GM19455 (cell line): ENCODE results near the gene TTI1.
"Not testable (repeated sequence)": the region's sequence is repeated elsewhere in the genome, so short reads cannot be mapped to it uniquely, and the experiment has no call there.

Experiments
- ATAC-seq: cut with Tn5 transposase; IDR thresholded peaks from one replicate; pipeline ENCODE4 v1.9.1; 2021; ENCODE audit not compliant: unreplicated experiment

TTI1 gene

DNA sequence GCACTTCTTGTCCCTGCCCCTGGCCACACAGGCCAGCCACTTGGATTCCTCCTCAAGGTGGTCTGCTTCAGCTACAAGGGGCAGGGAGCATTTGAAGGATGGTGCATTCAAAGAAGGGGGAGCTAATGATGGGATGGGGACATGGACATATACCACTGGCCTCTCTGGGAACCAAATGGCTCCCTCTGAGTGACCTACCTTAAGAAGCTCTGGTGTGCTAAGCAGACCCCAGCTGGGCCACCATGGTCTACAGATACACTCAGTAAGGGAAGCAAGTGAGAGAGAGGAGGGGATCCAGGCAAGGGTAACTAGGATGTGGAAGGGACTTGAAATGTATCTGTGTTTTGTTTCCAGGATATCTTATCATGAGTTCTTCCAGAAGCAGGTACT lies 62.4 kb downstream of the TTI1 start:
- ATAC-seq: no peak

DNA sequence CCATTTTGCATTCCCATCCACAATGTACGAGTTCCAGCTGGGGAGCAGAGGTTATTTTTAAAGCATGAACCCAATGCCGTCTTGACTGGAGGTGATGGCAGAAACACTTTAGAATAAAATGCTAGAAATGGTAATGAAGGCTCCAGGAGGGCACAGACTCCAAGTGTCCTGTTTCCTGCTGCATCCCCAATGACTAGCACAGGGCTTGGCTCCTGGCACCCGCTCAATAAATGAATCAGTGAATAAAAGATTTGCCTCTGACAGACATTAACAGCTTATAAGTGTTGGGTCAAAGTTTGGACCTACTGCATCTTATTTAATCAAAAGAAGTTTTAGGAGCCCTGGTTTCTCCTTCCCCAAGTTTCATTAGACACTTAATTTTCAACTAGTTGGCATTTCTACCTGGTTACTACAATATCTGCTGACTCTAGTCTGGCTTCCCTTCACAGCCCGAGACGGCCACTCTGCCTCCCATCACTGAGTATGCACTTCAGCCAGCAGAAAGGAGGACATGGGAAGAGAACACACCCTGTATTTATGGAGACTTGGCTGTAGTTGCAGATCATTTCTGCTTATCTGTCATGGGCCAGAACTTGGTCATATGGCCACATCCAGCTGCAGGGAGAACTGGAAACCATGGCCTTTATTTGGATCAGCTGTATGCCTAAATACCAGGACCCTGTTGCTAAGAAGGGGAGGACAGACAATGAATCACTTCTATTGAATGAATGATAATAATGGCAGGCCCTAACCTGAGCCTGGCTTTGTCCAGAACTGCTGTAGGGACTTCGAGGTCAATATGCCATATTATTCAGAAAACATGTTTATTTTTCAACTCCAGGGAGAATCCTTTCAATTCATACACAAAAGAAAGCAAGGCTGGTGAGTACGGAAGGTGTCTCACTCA lies 63.1 kb downstream of the TTI1 start:
- no peak for ATAC-seq

DNA sequence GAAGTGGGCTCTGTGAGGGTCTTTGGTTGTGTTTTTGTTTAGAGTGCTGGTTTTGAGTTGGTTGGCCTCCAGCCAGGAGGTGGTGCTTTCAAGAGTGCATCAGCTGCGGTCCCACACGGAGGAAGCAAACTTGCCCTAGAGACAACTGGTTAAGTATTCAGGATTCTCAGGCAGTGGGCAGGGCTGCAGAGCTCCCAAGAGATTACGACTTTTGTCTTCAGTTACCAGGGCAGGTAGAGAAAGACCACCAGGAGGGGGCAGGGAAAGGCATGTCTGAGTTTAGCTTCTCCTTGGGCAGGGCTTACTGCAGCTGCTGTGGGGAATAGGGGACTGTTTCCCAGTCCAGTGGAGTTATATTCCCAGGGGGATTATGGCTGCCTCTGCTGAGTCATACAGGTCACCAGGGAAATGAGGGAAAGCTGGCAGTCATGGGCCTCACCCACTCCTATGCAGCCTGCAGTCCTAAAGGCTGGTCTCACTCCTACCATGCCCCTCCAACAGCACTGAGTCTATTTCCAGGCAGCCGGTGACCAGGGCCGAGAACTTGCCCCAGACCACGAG lies 64.3 kb downstream of the TTI1 start:
- no peak for ATAC-seq

DNA sequence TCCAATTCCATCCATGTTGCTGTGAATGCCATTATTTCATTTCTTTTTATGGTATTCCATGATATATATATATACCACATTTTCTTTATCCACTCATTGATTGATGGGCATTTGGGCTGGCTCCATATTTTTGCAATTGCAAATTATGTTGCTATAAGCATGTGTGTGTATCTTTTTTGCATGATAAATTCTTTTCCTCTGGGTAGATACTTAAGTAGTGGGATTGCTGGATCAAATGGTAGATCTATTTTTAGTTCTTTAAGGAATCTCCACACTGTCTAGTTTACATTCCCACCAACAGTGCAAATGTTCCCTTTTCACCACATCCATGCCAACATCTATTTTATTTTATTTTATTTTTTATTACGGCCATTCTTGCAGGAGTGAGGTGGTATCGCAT lies 69.8 kb downstream of the TTI1 start:
- not testable (repeated sequence) for ATAC-seq

DNA sequence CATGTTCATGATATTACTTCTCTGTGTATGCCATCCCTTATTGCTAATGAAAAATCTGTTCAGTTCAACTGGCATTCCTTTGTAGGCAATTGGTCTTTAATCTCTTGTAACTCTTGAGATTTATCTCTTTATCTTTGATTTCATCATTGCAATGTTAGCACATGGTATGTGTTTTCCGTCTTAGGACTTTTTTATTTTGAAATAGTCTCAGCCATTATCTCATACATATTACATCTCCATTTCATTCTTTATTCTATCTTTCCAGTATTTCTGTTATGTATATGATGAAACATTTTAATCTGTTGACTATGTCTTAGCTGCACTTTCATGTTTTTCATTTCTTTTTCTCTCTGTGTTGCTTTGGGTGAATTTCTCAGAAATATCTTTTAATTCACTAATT lies 72.2 kb downstream of the TTI1 start:
- ATAC-seq: no peak

DNA sequence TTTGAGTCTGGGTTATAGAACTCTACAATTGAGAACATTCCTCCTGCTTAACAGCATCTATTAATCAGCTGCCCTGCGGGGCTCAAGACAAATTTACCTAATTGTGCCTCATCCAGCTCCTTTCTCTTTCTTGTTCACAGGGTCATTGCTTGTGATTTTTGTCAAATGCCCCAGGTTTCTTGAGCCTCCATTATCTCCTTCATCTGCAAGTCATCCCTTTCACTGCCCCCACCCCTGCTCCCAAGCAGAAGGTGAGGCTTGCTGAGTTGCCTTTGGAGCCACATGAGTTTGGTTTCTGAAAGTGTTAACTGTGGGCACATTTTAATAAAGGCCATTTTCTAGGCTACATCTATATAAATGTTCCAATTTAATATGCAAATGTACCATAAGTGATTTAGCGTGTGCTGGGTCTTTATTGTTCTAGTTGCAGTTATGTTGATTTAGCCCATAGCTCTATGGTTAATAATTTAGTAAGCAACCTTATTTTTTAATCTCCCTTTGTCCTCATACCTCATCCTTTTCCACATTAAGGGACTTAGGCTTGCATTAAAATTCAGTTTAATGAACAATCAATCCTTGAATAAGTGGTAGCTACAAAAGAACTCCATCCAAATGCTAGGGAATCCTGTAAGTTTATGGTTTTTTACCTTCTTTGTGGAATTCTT lies 74.3 kb downstream of the TTI1 start:
- no peak for ATAC-seq

DNA sequence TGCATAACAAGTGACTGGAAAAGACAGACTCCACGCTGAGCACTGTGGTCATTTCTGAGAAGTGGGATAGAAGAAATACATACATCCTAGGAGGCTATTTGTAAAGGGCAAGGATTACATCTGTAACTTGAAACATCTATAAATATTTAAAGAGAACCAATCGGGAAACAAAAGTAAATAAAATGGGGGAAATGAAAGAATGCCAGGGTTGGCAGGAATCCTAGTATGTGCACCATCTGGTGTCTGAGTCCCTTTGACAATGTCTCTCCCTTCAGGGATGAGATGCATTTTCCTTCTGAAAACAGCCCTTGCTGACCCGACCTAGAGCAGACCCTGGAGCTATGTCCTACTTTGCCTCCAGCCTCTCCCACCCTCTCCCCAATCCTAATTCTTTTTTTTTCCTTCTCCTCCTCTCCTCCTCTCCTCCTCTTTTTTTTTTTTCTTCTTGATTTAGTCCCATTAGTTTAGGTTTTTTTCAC lies 77.1 kb downstream of the TTI1 start:
- no peak for ATAC-seq

DNA sequence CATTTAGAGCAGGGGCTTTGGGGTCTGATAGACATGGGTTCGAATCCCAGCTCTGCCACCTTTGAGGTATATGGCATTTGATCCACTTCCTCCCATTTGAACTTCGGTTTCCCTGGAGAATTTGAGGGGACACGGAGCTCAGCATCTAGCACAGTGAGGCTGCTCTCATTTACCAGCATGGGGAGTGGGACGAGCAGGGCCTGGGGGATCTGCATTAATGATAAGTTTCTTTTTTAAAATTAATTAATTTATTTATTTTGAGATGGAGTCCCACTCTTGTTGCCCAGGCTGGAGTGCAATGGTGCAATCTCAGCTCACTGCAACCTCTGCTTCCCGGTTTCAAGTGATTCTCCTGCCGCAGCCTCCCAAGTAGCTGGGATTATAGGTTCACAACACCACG lies 77.7 kb downstream of the TTI1 start:
- ATAC-seq: no peak

DNA sequence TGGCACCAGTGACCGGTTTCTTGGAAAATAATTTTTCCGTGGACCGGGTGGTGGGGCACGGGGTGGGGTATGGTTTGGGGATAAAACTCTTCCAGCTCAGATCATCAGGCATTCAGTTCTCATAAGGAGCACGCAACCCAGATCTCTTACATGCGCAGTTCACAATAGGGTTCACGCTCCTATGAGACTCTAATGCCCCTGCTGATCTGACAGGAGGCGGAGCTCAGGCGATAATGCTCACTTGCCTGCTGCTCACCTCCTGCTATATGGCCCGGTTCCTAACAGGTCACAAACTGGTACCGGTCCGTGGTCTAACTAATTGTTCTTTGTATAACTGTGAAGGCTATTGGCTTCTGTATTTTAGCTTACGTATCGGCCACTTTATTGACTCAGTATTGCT lies 78.6 kb downstream of the TTI1 start:
- ATAC-seq: no peak

DNA sequence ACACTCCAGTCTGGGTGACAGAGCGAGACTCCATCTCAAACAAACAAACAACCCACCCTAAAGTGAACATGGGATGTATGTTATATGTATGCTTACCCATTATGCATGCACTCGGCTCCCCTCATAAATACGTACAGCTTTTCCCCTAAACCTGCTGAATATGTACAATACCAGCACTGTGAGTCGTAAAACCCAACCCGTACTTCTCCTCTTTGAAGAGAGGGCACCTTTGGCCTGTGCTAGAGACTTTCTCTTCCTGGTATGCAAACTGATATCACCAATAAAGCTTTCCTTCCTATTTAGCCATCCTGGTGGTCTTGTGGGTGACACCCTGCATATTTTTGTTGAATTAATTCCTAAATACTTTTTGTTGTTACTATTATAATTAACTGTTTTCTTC lies 79.1 kb downstream of the TTI1 start:
- ATAC-seq: no peak

DNA sequence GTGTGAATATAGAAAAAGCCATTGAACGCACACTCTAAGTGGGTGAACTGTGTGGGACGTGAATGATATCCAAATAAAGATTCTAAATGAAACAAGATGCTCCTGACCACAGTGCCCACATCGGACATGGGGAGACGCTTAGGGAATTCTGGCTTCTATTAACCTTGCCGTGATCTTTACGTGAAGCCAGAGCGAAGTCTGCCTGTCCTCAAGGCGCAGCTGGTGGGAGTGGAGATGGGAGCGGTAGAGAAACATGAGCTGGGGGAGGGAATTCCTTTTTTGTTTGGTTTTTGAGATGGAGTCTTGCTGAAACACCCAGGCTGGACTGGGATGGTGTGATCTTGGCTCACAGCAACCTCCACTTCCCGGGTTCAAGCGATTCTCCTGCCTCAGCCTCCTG lies 84.3 kb downstream of the TTI1 start:
- no peak for ATAC-seq

DNA sequence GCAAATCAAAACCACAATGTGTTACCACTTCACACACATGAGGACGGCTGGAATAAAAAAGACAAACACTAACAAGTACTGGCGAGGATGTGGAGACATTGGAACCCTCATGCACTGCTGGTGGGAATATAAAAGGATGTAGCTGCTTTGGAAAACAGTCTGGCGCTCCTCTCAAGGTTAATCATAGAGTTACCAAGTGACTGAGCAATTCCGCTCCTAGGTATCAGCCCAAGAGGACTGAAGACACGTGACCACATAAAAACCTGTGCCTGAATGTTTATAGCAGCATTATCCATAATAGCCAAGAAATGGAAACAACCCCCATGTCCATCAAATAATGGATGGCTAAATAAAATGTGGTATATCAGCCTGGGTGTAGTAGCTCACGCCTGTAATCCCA lies 85.3 kb downstream of the TTI1 start:
- no peak for ATAC-seq

DNA sequence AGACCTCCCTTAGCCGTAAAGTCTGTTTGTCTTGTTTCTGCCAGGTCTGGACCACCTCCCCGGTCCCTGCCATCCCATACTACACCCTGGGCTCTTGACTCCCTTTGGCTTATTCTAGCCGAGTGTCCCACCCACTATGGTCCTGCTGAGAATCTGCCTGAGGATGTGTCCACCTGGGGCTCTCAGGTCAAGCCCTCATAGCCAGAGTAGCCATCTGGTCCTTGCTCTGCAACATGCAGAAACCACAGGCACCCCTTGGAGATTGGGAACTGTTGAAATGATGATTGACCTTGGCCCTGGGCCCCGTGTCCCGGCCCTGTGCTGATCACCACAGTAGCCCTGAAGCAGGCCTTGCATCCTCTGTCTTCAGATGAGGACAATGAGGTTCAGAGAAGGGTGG lies 86.3 kb downstream of the TTI1 start:
- no peak for ATAC-seq

DNA sequence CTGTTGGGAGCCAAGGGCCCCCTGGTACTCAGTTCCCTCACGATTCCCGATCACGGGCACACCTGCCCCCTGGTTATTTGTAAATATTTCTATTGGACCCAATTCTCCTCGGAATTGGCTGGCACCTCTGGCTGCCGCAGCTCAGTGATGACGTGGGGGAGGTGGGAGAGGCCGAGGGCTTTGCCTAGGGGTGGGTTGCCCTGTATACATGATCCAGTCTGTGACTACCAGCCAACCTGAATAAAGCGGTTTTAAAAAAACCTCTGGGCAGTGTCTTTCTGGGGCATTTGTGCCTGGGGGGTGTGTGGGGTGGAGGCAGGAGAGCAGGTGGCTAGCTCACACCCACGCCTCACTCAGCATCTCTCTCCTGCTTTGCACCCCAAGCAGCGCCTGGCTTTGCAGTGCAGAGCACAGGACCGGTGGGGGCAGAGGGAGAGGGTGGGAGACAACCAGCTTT lies 88.1 kb downstream of the TTI1 start:
- ATAC-seq: no peak

DNA sequence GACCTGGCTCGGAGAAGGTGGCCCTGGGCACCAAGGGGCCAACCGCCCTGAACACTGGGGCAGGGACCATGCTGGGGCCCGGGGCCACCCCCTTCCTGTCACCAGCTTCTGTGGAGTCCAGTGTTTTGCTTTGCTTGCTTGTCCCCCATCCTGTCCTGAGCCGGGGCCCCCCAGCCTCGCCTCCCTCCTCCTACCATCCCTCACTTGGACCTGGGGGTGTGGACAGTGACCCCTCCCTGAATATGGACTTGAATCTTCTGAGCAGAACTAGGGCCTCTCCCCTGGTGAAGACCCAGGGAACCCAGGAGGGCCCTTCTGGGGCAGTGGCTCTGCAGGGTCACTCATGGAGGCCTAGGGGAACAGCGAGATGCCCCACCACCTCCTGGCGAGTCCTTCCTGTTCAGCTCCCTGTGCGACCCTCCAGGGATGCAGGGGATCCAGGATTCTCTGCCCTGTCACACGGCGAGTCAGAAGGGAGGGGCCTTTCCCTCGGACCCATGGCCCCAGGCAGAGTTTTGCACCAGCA lies 88.7 kb downstream of the TTI1 start:
- no peak for ATAC-seq

DNA sequence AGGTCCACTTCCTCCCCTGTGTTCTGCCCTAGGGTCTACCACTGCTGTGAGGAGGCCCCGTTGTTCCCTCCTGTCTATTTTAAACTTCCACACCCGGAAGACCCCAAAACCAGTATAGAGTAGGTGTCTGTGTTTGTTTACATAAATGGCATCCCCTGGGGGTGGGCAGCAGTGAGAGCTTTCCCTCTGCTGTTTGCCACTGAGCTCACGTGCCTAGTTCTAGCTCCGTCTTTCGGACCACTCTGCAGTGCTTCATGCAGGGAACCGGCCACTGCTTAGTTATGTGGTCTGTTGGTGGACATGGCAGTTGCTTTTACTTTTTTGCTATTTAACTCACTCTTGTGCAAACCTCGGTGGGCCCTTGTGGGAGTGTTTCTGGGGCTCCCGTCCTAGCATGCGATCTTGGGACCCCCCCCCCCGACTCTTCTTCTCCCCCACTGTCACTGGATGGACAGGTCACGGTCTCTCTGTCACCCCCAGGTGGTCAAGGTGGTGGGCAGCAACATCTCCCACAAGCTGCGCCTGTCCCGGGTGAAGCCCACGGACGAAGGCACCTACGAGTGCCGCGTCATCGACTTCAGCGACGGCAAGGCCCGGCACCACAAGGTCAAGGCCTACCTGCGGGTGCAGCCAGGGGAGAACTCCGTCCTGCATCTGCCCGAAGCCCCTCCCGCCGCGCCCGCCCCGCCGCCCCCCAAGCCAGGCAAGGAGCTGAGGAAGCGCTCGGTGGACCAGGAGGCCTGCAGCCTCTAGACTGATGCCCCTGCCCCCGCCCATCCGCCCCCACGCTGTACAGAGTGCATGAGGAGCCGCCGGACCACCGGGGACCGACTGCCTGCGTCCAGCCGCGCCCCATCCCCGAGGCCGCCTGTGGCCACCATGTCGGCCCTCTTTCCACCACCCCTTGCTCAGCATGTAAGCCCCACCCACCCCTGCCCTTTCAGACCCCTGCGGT lies 89.5 kb downstream of the TTI1 start:
- no peak for ATAC-seq

DNA sequence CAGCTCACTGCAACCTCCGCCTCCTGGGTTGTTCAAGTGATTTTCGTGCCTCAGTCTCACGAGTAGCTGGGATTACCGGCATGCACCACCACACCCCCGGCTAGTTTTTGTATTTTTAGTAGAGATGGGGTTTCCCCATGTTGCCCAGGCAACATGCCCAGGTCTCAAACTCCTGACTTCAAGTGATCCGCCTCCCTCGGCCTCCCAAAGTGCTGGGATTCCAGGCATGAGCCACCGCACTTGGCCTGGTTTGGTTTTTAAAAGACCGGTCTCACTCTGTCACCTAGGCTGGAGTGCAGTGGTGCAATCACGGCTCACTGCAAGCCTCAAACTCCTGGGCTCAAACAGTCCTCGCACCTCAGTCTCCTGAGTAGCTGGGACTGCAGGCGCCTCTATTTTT lies 90.2 kb downstream of the TTI1 start:
- ATAC-seq: no peak

DNA sequence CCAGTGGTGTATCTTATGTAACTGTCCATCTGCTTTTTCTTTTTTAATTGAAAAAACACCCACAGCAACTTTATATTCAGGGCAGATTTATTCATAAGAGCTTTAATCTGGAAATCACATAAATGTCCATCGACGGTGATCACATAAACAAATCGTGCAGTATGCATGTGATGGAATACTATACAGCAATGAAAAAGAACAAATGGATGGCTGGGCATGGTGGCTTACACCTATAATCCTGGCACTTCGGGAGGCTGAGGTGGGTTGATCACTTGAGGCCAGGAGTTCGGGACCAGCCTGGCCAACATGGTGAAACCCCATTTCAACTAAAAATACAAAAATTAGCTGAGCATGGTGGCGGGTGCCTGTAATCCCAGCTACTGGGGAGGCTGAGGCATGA lies 91.3 kb downstream of the TTI1 start:
- ATAC-seq: no peak

DNA sequence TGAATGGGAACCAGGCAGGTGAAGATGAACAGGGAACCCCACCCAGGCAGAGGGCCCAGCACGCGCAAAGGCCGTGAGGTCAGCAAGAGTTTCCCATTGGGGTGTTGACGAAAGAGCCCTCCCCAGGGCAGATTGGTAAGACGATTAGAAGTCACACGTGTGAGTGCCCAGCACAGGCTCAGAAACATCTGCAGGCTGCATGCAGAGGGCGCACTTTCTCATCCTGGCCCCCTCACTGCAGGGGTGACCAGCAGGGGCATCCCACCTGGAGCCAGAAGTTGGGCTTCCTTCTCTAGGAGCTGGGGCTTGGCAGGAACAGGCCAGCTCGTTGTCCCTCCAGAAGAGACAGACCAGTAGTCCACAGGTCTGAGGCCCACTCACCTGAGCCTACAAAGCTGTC lies 91.9 kb downstream of the TTI1 start:
- no peak for ATAC-seq

DNA sequence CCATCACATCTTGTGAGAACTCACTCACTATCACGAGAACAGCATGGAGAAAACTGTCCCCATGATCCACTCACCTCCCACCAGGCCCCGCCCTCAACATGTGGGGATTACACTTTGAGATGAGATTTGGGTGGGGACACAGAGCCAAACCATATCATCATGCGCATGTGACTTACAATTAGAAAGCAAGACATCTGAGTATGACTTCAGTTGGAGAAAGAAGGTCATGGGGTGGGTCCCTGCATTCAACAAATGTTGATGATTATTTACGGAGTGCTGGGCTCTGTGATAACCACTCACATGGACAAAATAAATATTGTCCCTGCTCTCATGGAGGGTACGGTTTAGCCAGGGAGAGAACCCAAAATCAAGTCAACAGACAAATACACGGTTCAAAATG lies 92.4 kb downstream of the TTI1 start:
- no peak for ATAC-seq
